ENCODE data around the gene MOB3B.

MOB3B gene

DNA sequence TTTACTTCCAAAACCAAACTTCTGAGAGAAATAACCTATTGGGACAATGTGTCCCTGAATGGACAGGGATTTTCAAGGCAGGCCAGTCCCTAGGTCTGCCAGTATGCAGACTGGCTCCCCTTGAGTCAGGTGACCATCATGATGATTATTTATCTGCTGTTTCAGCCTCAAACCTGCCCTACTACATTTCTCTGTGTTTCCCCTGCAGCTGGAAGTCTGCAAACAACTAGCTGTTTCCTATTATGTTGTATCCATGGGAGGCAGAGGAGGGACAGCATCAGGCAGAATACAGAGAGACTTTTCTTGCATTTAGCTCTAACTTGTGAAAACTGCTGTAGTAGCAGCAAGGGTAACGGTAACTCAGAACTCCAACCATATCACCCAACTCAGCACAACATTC, 41.7 kb downstream of the MOB3B start:
- no peak overlapping the region for H3K27ac Mint-ChIP-seq
- H3K4me3 Mint-ChIP-seq: no peak overlapping the region
- no peak for DNase-seq
- TF ChIP-seq, protein P1, sequence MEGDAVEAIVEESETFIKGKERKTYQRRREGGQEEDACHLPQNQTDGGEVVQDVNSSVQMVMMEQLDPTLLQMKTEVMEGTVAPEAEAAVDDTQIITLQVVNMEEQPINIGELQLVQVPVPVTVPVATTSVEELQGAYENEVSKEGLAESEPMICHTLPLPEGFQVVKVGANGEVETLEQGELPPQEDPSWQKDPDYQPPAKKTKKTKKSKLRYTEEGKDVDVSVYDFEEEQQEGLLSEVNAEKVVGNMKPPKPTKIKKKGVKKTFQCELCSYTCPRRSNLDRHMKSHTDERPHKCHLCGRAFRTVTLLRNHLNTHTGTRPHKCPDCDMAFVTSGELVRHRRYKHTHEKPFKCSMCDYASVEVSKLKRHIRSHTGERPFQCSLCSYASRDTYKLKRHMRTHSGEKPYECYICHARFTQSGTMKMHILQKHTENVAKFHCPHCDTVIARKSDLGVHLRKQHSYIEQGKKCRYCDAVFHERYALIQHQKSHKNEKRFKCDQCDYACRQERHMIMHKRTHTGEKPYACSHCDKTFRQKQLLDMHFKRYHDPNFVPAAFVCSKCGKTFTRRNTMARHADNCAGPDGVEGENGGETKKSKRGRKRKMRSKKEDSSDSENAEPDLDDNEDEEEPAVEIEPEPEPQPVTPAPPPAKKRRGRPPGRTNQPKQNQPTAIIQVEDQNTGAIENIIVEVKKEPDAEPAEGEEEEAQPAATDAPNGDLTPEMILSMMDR (IDR thresholded peaks at IDR 0.05): no peak
- no peaks in the 10 kb centered on the region for H3K27me3 Mint-ChIP-seq (ENCODE audit: low read depth, poor library complexity)
- peaks cover 8% of the 10 kb centered on the region for H3K9me3 Mint-ChIP-seq
- peaks cover 56% of the 10 kb centered on the region for H3K4me1 Mint-ChIP-seq
- H3K36me3 Mint-ChIP-seq (ENCODE audit: low read depth): peaks cover 17% of the 10 kb centered on the region

DNA sequence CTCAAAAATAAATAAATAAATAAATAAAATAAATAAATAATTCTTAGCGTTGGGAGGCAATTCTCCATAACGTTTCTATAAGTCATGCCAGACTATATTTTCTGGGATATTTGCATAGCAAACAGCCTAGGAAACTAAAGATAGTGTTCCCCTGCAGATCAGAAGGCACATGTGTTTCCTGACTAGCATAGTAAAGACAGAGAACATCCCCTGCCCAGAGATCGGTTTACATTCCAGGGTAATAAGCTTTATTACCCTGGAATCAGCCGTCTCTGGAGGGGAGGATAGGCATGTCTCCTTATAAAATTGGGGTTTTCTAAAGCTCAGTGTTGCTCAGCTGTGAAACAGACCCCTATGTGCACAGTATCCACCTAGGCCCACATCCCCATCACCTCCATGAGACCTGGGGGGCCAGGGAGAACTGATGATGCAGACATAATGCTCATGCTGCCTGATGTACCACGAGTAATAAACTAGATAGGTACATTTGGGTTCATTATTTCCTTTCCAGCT, 42.4 kb downstream of the MOB3B start:
- no peak overlapping the region for H3K4me3 Mint-ChIP-seq
- H3K4me1 Mint-ChIP-seq: peaks cover 56% of the 10 kb centered on the region
- H3K27ac Mint-ChIP-seq: no peak overlapping the region
- TF ChIP-seq, protein P1 (IDR thresholded peaks at IDR 0.05): no peak
- H3K9me3 Mint-ChIP-seq: peaks cover 7% of the 10 kb centered on the region
- peaks cover 20% of the 10 kb centered on the region for H3K36me3 Mint-ChIP-seq (ENCODE audit: low read depth)
- DNase-seq: no peak
- no peaks in the 10 kb centered on the region for H3K27me3 Mint-ChIP-seq (ENCODE audit: low read depth, poor library complexity)

DNA sequence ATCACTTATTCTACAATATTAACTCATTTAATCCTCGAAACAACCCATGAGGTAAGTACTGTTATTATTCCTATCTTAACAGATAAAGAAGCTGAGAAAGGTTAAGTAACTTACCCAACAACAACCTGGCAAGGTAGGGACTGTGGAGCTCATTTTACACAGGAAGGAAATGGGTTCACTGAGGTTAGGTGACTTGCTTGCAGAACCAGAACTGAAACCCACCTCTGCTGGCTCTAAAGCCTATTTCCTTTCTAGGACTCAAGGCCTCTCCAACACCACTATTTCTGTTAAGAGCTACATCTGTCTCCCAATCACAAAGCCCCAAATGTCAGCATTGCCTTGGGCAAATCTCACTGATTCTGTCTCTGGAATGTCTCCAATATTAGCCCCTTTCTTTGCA, 44.5 kb downstream of the MOB3B start:
- H3K27me3 Mint-ChIP-seq (ENCODE audit: low read depth, poor library complexity): no peaks in the 10 kb centered on the region
- no peak for DNase-seq
- no peak overlapping the region for H3K27ac Mint-ChIP-seq
- no peak overlapping the region for H3K4me3 Mint-ChIP-seq
- peaks cover 13% of the 10 kb centered on the region for H3K9me3 Mint-ChIP-seq
- peaks cover 31% of the 10 kb centered on the region for H3K36me3 Mint-ChIP-seq (ENCODE audit: low read depth)
- H3K4me1 Mint-ChIP-seq: peaks cover 45% of the 10 kb centered on the region
- TF ChIP-seq, protein P1 (IDR thresholded peaks at IDR 0.05): no peak

DNA sequence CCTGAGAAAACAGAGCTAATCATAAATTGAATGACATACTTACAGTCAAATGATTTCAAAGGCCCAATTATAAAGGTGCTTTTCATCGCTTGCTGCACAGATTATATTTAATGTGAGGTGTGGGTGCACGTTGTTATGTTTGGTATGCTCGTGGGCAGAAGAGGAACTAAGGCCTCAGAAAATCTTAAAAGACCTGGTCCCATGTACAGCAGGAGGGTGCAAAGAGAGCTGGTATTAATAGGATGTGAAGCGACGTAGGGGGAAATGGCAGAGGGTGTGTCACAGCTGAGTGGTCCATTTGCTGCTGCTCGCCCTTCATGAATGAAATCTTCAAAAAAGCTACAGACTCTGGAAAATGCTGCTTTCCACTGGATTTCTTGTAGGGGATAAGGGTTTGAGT, 46.0 kb downstream of the MOB3B start:
- Mint-ChIP-seq H3K9me3 (peaks cover 27% of the 10 kb centered on the region), H3K36me3 (ENCODE audit: low read depth) (peaks cover 45% of the 10 kb centered on the region), H3K27ac (no peak overlapping the region), H3K27me3 (ENCODE audit: low read depth, poor library complexity) (no peaks in the 10 kb centered on the region), H3K4me1 (peaks cover 30% of the 10 kb centered on the region), H3K4me3 (no peak overlapping the region)
- no peak for DNase-seq
- TF ChIP-seq, protein P1 (IDR thresholded peaks at IDR 0.05): no peak

DNA sequence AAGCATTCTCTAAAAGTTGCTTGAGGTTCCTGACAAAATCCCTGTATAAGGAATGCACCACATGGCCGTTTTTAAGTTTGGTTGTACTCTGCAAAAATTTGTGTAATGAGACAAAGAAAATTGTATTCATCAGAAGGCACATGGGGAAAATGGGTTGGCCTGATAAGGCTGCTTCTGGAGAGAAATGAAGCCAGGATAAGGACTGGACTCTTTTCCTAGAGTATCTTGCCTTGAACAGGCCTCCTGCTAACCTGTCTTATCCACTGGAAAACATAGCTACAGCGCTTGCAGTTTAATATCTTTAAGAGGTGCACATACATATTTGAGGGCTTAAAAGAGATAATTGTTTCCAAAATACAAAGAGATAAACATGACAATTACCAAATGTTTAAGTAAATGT, 46.9 kb downstream of the MOB3B start:
- H3K4me1 Mint-ChIP-seq: peaks cover 24% of the 10 kb centered on the region
- no peak overlapping the region for H3K27ac Mint-ChIP-seq
- H3K36me3 Mint-ChIP-seq (ENCODE audit: low read depth): peaks cover 54% of the 10 kb centered on the region
- H3K4me3 Mint-ChIP-seq: no peak overlapping the region
- H3K27me3 Mint-ChIP-seq (ENCODE audit: low read depth, poor library complexity): no peaks in the 10 kb centered on the region
- peaks cover 35% of the 10 kb centered on the region for H3K9me3 Mint-ChIP-seq
- TF ChIP-seq, protein P1 (IDR thresholded peaks at IDR 0.05): no peak
- DNase-seq: no peak

DNA sequence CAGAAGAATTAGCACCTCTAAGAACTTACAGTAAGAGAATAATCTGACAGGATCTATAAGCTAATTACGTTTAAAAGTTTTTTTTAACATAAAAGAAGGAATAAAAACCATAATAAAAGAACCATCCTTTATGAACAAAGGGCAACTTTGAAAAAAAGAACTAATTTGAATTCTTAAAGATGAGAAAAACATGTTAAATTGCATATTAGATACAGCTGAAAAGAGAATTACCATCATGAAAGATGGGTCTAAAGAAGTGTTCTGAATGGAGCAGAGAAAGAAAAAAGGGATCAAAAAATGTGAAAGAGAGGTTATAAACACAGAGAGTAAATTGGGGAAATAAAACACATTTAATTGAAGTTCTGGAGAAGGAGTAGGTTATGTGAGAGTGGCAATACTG, 51.3 kb downstream of the MOB3B start:
- no peak overlapping the region for H3K4me3 Mint-ChIP-seq
- H3K4me1 Mint-ChIP-seq: peaks cover 26% of the 10 kb centered on the region
- H3K36me3 Mint-ChIP-seq (ENCODE audit: low read depth): peaks cover 70% of the 10 kb centered on the region
- DNase-seq: no peak
- TF ChIP-seq, protein P1 (IDR thresholded peaks at IDR 0.05): no peak
- H3K9me3 Mint-ChIP-seq: peaks cover 37% of the 10 kb centered on the region
- H3K27me3 Mint-ChIP-seq (ENCODE audit: low read depth, poor library complexity): no peaks in the 10 kb centered on the region
- H3K27ac Mint-ChIP-seq: no peak overlapping the region

Measured in nephron progenitor cell (in vitro differentiated cells).